HL-60 (cell line): ENCODE measurements around the gene MRGPRX3.

Experiments
- GABPA ChIP-seq: IDR thresholded peaks from 2 replicates; pipeline ENCODE4 v1.6.1; 2012; ENCODE audit warnings: low read depth
- POLR2AphosphoS5 ChIP-seq: IDR thresholded peaks from 2 replicates; pipeline ENCODE4 v1.6.1; 2012; ENCODE audit warnings: low read depth
- SPI1 ChIP-seq: IDR thresholded peaks from 2 replicates; pipeline ENCODE4 v1.6.1; 2012; ENCODE audit warnings: low read depth, mild to moderate bottlenecking, borderline replicate concordance
- TF ChIP-seq, protein P1 (sequence below): IDR thresholded peaks from one replicate; pipeline ENCODE4 v1.5.1; 2011; ENCODE audit warnings: low read length, control low read depth, inconsistent platforms; ENCODE audit not compliant: insufficient read depth

DNA sequence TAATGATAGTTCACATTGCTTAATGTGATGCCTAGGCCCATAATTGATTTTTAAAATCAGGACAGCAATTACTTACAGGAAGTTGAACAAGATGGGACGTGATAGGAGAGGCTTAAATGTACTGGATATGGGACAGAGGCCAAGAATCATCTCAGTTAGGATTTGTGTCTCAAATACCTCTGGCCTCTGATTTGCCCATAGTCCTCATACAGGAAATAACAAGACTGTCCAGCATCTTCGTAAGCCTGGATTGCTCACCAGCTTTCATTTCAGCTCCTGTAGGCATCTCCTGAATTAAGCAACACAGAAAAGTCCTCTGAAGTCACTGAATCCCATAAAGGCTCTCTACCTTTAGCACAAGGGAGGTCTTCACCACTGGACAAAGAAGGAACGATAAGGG, at the start of gene MRGPRX3:
- TF ChIP-seq, protein P1, sequence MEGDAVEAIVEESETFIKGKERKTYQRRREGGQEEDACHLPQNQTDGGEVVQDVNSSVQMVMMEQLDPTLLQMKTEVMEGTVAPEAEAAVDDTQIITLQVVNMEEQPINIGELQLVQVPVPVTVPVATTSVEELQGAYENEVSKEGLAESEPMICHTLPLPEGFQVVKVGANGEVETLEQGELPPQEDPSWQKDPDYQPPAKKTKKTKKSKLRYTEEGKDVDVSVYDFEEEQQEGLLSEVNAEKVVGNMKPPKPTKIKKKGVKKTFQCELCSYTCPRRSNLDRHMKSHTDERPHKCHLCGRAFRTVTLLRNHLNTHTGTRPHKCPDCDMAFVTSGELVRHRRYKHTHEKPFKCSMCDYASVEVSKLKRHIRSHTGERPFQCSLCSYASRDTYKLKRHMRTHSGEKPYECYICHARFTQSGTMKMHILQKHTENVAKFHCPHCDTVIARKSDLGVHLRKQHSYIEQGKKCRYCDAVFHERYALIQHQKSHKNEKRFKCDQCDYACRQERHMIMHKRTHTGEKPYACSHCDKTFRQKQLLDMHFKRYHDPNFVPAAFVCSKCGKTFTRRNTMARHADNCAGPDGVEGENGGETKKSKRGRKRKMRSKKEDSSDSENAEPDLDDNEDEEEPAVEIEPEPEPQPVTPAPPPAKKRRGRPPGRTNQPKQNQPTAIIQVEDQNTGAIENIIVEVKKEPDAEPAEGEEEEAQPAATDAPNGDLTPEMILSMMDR = no peak
- TF ChIP-seq POLR2AphosphoS5 = no peak
- TF ChIP-seq GABPA = no peak
- no peak for TF ChIP-seq SPI1
